VCaP (cell line): ENCODE data around the gene UBE2J1.
"Not testable (repeated sequence)": the region's sequence is repeated elsewhere in the genome, so short reads cannot be mapped to it uniquely, and the experiment has no call there.

ENCODE experiments used
- H3K27ac ChIP-seq: fragments of 450-650 bp; 2 replicates; pipeline ENCODE4 v1.5.1; 2017
- TF ChIP-seq, protein P1 (sequence below): fragments of 450-650 bp; conservative IDR thresholded peaks from 2 replicates; pipeline ENCODE4 v1.5.1; 2017; ENCODE audit warnings: mild to moderate bottlenecking, moderate library complexity

UBE2J1 gene

DNA sequence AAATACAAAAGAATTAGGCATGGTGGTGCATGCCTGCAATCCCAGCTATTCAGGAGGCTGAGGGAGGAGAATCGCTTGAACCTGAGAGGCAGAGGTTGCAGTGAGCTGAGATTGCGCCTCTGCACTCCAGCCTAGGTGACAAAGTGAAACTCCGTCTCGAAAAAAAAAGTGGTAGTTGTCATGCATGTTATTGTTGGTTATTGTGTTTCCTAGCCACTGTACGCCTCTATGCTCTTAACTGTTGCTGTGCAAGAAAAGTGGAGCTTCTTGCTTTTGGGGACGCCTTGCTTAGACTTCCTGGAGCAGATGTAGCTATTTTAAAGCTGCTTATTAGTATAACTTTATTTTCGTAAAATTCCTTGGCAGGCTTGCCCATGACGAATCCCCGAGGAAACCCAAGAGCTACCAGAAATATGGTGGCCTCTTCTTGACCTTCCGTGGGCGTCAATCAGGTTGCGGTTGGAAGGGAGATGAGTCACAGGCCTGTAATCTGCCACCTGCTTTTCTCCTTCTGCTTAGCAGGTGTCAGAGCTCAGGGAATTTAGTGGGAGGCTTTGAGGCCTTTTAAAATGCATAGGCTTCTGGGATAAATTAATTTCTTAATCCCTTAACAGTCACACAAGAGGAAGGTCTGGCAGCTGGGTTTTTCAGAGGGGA, 54.7 kb downstream of the UBE2J1 start:
- TF ChIP-seq, protein P1, sequence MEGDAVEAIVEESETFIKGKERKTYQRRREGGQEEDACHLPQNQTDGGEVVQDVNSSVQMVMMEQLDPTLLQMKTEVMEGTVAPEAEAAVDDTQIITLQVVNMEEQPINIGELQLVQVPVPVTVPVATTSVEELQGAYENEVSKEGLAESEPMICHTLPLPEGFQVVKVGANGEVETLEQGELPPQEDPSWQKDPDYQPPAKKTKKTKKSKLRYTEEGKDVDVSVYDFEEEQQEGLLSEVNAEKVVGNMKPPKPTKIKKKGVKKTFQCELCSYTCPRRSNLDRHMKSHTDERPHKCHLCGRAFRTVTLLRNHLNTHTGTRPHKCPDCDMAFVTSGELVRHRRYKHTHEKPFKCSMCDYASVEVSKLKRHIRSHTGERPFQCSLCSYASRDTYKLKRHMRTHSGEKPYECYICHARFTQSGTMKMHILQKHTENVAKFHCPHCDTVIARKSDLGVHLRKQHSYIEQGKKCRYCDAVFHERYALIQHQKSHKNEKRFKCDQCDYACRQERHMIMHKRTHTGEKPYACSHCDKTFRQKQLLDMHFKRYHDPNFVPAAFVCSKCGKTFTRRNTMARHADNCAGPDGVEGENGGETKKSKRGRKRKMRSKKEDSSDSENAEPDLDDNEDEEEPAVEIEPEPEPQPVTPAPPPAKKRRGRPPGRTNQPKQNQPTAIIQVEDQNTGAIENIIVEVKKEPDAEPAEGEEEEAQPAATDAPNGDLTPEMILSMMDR: no peak
- no peak overlapping the region for H3K27ac ChIP-seq

DNA sequence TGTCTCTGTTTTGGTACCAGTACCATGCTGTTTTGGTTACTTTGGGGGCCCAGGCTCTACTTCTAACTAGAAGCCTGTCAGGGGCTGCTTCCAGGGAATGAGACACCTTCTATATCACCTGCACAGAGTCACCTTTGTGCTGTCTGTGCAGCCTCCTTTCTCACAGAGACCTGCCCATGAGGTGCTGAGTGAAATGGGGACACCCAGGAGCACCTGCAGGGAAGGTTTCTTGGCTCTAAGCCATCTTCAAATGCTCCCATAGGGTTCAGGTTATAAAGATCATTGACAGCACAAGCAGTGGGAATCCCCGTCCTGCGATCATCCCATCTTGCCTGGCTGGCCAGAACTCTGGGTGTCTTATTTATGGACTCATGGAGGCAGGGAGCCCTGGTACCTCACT, 56.5 kb downstream of the UBE2J1 start:
- TF ChIP-seq, protein P1: no peak
- H3K27ac ChIP-seq: no peak overlapping the region

DNA sequence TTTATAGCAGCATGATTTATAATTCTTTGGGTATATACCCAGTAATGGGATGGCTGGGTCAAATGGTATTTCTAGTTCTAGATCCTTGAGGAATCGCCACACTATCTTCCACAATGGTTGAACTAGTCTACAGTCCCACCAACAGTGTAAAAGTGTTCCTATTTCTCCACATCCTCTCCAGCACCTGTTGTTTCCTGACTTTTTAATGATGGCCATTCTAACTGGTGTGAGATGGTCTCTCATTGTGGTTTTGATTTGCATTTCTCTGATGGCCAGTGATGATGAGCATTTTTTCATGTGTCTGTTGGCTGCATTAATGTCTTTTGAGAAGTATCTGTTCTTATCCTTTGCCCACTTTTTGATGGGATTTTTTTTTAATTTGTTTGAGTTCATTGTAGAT, 57.4 kb downstream of the UBE2J1 start:
- not testable (repeated sequence) for H3K27ac ChIP-seq

DNA sequence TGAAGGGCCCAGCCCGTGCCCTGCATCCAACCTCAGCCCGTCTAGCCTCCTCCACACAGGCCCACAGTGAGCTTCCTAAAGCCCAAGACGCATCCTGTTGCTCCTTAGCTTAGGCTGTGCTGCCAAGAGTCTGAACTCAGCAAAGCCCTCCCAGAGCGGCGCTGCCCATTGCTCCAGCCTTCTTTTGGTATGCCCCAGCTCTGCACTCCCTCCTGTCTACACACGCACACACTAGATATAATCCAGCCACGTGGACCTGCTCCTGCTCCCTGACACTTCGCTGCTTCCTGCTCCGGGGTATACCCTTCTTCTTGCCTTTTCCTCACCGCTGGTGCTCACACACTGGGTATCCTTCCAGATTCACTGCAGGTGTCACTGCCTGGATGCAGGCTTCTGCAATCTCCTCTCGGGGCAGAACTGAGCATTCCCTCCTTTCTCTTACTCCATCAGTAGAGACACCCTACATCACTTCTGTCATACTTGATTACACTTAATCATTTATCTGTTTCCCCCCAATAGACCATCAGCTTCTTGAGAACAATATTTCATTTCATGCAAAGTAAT, 61.2 kb downstream of the UBE2J1 start:
- TF ChIP-seq, protein P1: no peak
- no peak overlapping the region for H3K27ac ChIP-seq

DNA sequence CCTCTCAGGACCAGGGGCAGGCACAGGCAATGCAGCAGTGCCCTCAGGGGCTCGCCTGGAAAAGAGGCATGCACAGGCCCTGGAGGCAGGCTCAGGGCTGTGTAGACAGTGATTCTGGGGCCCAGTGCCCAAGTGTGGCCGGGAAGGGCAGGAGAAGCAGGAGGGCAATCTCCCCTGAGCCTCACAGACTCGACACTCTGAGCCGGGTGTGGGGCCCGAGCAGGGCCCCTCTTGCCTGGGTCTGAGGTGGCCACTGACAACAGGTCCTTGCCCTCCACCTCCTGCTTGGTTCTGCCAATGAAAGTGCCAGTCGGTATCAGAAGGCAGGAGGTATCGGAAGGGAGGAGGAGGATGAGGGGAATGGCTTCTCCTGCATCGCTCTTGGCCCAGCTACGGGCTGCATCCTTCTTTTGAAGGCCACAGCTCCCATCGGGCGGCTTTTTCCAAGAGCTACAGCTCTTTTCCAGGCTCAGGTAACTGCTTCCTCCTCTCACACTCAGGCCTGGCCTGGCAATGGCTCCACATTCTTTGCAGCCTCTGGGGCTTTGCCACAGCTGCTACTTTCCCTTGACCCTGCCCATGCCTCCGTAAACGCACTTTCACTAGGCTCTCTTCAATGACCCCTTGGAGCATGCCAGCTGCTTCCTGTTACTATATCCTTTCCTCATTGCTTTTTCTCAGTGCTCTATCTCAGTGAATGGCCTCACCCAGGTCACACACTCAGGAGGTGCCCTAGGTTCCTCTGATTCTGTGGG, 61.9 kb downstream of the UBE2J1 start:
- H3K27ac ChIP-seq: no peak overlapping the region
- TF ChIP-seq, protein P1: no peak

DNA sequence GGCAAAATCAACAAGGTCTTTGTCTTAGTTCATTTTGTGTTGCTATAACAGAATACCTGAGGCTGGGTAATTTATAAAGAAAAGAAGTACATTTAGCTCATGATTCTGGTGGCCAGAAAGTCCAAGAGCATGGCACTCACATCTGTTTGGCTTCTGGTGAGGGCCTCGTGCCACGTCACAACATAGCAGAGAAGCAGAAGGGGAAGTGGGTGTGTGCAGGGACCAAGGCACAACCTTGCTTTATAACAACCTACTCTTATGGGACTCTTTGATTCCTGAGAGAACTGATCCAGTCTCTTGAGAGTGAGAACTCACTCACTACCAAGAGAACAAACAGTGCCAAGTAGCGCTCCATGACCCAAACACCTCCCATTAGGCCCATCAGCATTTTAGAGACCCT, 62.8 kb downstream of the UBE2J1 start:
- H3K27ac ChIP-seq: no peak overlapping the region
- TF ChIP-seq, protein P1: no peak

DNA sequence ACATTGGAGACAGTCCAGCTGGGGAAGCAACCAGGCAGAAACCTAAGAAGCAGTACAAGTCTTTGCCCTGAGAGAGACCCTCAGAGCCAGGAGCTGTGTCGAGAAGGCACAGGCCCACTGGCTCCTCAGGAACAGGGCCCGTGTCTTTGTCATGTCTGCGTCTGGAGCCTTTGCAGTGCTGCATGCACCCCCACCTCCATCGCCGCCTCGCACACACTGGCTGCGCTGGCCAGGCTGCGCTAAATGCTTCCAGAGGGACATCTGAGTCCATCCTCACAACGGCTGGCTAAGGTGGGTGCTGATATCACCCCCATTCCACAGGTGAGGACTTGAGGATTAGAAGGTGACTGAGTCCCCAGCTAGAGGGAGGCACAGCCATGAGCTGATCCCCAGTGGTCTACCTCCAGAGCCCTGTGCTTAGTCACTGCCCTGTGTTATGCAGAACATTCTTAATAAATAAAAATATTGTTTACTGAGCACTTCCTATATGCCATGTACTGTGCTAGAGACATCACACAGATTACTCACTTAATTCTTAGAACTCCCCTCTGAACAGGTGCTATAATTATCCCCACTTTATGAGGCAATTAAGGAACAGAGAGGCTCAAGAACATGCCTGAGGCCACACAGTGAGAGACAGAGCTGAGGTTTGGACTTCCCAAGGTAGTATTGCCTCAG, 65.0 kb downstream of the UBE2J1 start:
- TF ChIP-seq, protein P1: no peak
- no peak overlapping the region for H3K27ac ChIP-seq
